ENCODE results near the gene CNTN4. TPM values are rescaled to one million over a fixed set of nuclear protein-coding genes. Genes with fewer than 3 reads are reported as not detected.

The CNTN4 gene
- total and polyA plus RNA-seq, 9 donors, result 0.35 to 16.7 (median 3.0) TPM

DNA sequence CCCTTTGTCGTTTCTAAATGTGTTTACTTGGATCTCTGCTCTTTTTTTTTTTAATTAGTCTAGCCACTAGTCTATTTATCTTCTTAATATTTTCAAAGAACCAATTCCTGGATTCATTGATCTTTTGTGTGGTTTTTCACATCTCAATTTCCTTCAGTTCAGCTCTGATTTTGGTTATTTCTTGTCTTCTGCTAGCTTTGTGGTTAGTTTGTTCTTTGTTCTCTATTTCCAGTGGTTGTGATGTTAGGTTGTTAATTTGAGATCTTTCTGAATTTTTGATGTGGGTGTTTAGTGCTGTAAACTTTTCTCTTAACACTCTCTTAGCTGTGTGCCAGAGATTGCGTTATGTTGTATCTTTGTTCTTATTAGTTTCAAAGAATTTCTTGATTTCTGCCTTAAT, 446.1 kb downstream of the CNTN4 start:
- intact Hi-C loops (cut with DNase I), result no loop called here
- Histone ChIP-seq H3K9me3 (no peaks in the 10 kb centered on the region), H3K27me3 (no peaks in the 10 kb centered on the region), H3K36me3 (no peaks in the 10 kb centered on the region), H3K4me1 (ENCODE audit: insufficient read depth) (no peaks in the 10 kb centered on the region), H3K4me3 (no peak overlapping the region), H3K27ac (no peak overlapping the region)
- TF ChIP-seq EP300 (IDR thresholded peaks at IDR 0.05) (no peak), POLR2A (IDR thresholded peaks at IDR 0.05) (no peak)
- TF ChIP-seq, protein P1, sequence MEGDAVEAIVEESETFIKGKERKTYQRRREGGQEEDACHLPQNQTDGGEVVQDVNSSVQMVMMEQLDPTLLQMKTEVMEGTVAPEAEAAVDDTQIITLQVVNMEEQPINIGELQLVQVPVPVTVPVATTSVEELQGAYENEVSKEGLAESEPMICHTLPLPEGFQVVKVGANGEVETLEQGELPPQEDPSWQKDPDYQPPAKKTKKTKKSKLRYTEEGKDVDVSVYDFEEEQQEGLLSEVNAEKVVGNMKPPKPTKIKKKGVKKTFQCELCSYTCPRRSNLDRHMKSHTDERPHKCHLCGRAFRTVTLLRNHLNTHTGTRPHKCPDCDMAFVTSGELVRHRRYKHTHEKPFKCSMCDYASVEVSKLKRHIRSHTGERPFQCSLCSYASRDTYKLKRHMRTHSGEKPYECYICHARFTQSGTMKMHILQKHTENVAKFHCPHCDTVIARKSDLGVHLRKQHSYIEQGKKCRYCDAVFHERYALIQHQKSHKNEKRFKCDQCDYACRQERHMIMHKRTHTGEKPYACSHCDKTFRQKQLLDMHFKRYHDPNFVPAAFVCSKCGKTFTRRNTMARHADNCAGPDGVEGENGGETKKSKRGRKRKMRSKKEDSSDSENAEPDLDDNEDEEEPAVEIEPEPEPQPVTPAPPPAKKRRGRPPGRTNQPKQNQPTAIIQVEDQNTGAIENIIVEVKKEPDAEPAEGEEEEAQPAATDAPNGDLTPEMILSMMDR (IDR thresholded peaks at IDR 0.05), result no peak
- WGBS, 3 donors, result 80 to 88% (median 84%) methylated on average over 2 of the region's 2 CpGs
- no peak for DNase-seq

DNA sequence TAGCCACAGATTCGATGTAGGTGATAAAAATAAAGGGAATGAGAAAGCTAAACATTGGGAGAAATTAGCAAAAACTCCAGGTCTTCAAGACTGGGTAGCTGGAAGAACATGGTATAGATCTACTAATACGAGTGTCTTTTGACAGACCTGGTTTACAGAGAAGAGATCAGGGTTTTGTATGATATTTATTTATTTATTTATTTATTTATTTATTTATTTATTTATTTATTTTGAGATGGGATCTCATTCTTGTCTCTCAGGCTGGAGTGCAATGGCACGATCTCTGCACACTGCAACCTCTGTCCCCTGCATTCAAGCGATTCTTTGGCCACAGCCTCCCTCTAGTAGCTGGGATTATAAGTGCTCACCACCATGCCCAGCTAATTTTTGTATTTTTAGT, 448.4 kb downstream of the CNTN4 start:
- H3K36me3 ChIP-seq, result no peaks in the 10 kb centered on the region
- no peaks in the 10 kb centered on the region for H3K27me3 ChIP-seq
- DNase-seq, result no peak
- WGBS, 3 donors, result 91 to 94% (median 92%) methylated on average over 4 of the region's 4 CpGs
- no peaks in the 10 kb centered on the region for H3K4me1 ChIP-seq (ENCODE audit: insufficient read depth)
- TF ChIP-seq POLR2A (IDR thresholded peaks at IDR 0.05) (no peak), EP300 (IDR thresholded peaks at IDR 0.05) (no peak)
- TF ChIP-seq, protein P1 (IDR thresholded peaks at IDR 0.05), result no peak
- no peak overlapping the region for H3K27ac ChIP-seq
- no peak overlapping the region for H3K4me3 ChIP-seq
- no peaks in the 10 kb centered on the region for H3K9me3 ChIP-seq
- intact Hi-C loops (cut with DNase I), result no loop called here

- TF ChIP-seq POLR2A (IDR thresholded peaks at IDR 0.05) (no peak), EP300 (IDR thresholded peaks at IDR 0.05) (no peak)
- TF ChIP-seq, protein P1 (IDR thresholded peaks at IDR 0.05), result no peak
- intact Hi-C loops (cut with DNase I), result no loop called here
- Histone ChIP-seq H3K36me3 (no peaks in the 10 kb centered on the region), H3K27me3 (no peaks in the 10 kb centered on the region), H3K9me3 (no peaks in the 10 kb centered on the region), H3K4me1 (ENCODE audit: insufficient read depth) (no peaks in the 10 kb centered on the region), H3K27ac (no peak overlapping the region), H3K4me3 (no peak overlapping the region)
- 41 to 49% (median 48%) methylated on average over 3 of the region's 3 CpGs for WGBS, 3 donors
- no peak for DNase-seq
Observed at GRCh38 chr3:2554656-2555055, 456.0 kb downstream of the CNTN4 start.

DNA sequence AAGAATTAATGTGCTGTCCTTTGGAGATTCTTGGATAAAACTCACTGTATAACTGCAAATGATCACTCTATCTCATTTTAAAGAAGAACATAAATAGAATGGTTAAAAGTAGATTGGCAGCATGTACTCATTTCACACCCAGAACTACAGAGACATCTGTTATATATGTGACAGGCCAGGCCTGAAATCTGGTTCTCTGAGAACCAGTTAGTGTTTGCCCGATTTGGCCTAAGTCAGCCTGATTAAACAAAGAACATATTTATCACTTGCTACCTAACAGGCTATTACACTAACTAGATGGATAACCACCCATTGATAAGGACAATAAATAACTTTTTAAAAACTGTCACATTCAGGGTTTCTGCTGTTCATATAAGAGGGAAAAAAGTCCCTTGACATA, 460.1 kb downstream of the CNTN4 start:
- Histone ChIP-seq H3K27ac (no peak overlapping the region), H3K36me3 (no peaks in the 10 kb centered on the region), H3K27me3 (no peaks in the 10 kb centered on the region), H3K4me1 (ENCODE audit: insufficient read depth) (no peaks in the 10 kb centered on the region), H3K9me3 (no peaks in the 10 kb centered on the region), H3K4me3 (no peak overlapping the region)
- TF ChIP-seq, protein P1 (IDR thresholded peaks at IDR 0.05), result no peak
- TF ChIP-seq EP300 (IDR thresholded peaks at IDR 0.05), result no peak
- TF ChIP-seq POLR2A (IDR thresholded peaks at IDR 0.05), result no peak
- DNase-seq, result no peak
- intact Hi-C loops (cut with DNase I), result no loop called here
- WGBS, 3 donors, result 33 to 38% (median 38%) methylated on average over 1 of the region's 1 CpG

DNA sequence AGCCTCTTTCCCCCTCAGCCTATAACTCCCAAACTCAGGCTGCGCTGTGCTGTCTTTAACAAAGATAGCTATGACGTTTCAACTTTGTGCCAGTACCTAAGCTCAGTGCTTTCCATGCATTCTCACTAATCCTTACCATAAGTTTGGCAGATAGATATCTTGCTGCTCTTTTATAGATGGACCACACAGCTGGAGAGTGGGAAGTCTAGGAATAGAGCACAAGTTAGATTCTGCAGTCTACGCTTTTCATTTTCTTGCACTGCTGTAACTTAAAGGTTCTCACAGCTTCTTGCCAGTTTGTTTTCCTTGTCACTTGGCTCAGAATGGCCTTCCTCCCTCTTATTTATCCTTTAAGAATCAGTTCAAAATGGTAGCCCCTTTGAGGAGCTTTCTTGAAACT, 468.8 kb downstream of the CNTN4 start:
- DNase-seq, result no peak
- Histone ChIP-seq H3K9me3 (no peaks in the 10 kb centered on the region), H3K4me3 (no peak overlapping the region), H3K4me1 (ENCODE audit: insufficient read depth) (no peaks in the 10 kb centered on the region), H3K27me3 (no peaks in the 10 kb centered on the region), H3K27ac (no peak overlapping the region), H3K36me3 (no peaks in the 10 kb centered on the region)
- TF ChIP-seq EP300 (IDR thresholded peaks at IDR 0.05) (no peak), POLR2A (IDR thresholded peaks at IDR 0.05) (no peak)
- TF ChIP-seq, protein P1 (IDR thresholded peaks at IDR 0.05), result no peak
- WGBS, 3 donors, result 83 to 95% (median 90%) methylated on average over 3 of the region's 3 CpGs
- intact Hi-C loops (cut with DNase I), result no loop called here

Data from ovary (tissue), 9 donors.